ENCODE data around the gene NOTCH1.

DNA sequence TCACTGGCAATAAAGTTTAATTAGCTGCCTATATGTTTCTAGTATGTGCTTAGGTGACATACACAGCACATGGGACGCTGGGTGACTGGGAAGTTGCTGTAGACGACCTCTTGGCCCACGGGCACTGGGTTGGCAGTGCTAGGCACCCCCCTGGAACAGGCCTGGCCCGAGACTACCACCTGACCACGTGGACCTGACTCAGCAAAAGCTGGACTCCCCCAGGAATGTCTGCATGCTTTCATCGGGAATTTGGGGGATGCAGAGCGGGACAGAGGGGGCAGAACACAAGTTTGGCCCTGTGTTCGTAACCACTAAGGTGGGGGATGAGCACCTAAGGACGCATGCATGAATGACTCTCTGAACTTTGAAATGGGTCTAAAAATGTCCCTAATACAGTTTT is 89.6 kb downstream of the NOTCH1 start:
- TF ChIP-seq POLR2A (IDR thresholded peaks at IDR 0.05) (no peak), CTCF (IDR thresholded peaks at IDR 0.05) (no peak)

Measured in thyroid gland (tissue), 4 donors.